ENCODE data around the gene CDK11A. TPM values are rescaled to one million over a fixed set of nuclear protein-coding genes. Genes with fewer than 3 reads are reported as not detected.
"Not testable (repeated sequence)": the region's sequence is repeated elsewhere in the genome, so short reads cannot be mapped to it uniquely, and the experiment has no call there.

CDK11A gene
- total RNA-seq, 2 experiments from 2014 or later: 67.2 to 68.1 TPM

GRCh38 chr1:1678581-1679380 lies 45.4 kb downstream of the CDK11A start:
- no peaks in the 10 kb centered on the region for H3K9me3 Mint-ChIP-seq
- H3K27me3 Mint-ChIP-seq: no peaks in the 10 kb centered on the region
- H3K4me1 Mint-ChIP-seq: peaks cover 27% of the 10 kb centered on the region
- H3K27ac Mint-ChIP-seq: peak overlapping the region; percentile 87
- H3K4me3 Mint-ChIP-seq: peak overlapping the region; percentile 76
- CTCF ChIA-PET: interaction anchor here (0.6 to 1.1 kb wide), 2 partner anchors 21 to 29 kb away, joined by 3 to 5 read pairs; no protein-coding TSS in a partner anchor
- POLR2A ChIA-PET: interaction anchor here (0.8 to 1.9 kb wide), 2 partner anchors 10 to 46 kb away, joined by 3 to 6 read pairs; partner anchors contain the start of gene CDK11A
- DNase-seq: no peak
- peaks cover 13% of the 10 kb centered on the region for H3K36me3 Mint-ChIP-seq (ENCODE audit: low read depth)

GRCh38 chr1:1677718-1678580 lies 46.2 kb downstream of the CDK11A start:
- Mint-ChIP-seq H3K27ac (peak overlapping the region; percentile 87), H3K27me3 (no peaks in the 10 kb centered on the region), H3K4me3 (peak overlapping the region; percentile 76), H3K9me3 (no peaks in the 10 kb centered on the region), H3K4me1 (peaks cover 27% of the 10 kb centered on the region), H3K36me3 (ENCODE audit: low read depth) (peaks cover 13% of the 10 kb centered on the region)
- ChIA-PET POLR2A (interaction anchor here (1.0 to 1.9 kb wide), 2 partner anchors 9 to 108 kb away, joined by 3 to 6 read pairs; no protein-coding TSS in a partner anchor), CTCF (no interaction called here)
- DNase-seq: peak; percentile 48

DNA sequence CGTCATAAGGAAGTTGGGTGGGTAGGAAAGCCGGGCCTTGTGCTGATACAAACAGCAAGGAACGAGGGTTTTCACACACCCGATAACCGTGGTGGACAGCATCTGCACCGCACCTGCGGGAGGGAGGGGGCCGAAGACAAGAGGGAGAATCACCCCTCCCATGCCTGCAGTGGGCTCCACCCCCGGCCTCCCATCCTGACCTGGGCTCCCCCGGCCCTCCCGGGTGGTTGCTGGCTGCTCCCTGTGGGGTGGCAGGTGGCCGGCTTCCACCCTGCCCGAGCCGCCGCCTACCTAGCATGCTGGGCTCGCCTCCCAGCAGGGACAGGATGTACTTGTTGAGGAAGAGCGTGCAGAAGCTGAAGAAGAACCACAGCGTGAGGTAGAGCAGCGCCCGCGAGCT lies 48.1 kb downstream of the CDK11A start:
- DNase-seq, H3K27me3 Mint-ChIP-seq, H3K4me3 Mint-ChIP-seq, POLR2A ChIA-PET, CTCF ChIA-PET, H3K27ac Mint-ChIP-seq, H3K9me3 Mint-ChIP-seq: not testable (repeated sequence)
- Mint-ChIP-seq H3K4me1 (peaks cover 25% of the 10 kb centered on the region), H3K36me3 (ENCODE audit: low read depth) (peaks cover 13% of the 10 kb centered on the region)

GRCh38 chr1:1675218-1675617 lies 48.9 kb downstream of the CDK11A start:
- POLR2A ChIA-PET, H3K27me3 Mint-ChIP-seq, DNase-seq: not testable (repeated sequence)

GRCh38 chr1:1674806-1675205 lies 49.4 kb downstream of the CDK11A start:
- H3K27ac Mint-ChIP-seq, DNase-seq, H3K27me3 Mint-ChIP-seq, H3K4me3 Mint-ChIP-seq, H3K9me3 Mint-ChIP-seq, CTCF ChIA-PET, POLR2A ChIA-PET: not testable (repeated sequence)
- Mint-ChIP-seq H3K4me1 (peaks cover 25% of the 10 kb centered on the region), H3K36me3 (ENCODE audit: low read depth) (peaks cover 13% of the 10 kb centered on the region)

More at GRCh38 chr1:1675218-1675617, 48.9 kb downstream of the CDK11A start:
- CTCF ChIA-PET, H3K4me3 Mint-ChIP-seq, H3K27ac Mint-ChIP-seq, H3K9me3 Mint-ChIP-seq: not testable (repeated sequence)
- H3K4me1 Mint-ChIP-seq: peaks cover 25% of the 10 kb centered on the region
- peaks cover 13% of the 10 kb centered on the region for H3K36me3 Mint-ChIP-seq (ENCODE audit: low read depth)

- H3K36me3 Mint-ChIP-seq (ENCODE audit: low read depth): peaks cover 7% of the 10 kb centered on the region
- ChIA-PET POLR2A (no interaction called here), CTCF (no interaction called here)
- H3K4me1 Mint-ChIP-seq: peaks cover 4% of the 10 kb centered on the region
- DNase-seq: no peak
- no peak overlapping the region for H3K4me3 Mint-ChIP-seq
- H3K27ac Mint-ChIP-seq: no peak overlapping the region
- H3K27me3 Mint-ChIP-seq: no peaks in the 10 kb centered on the region
- no peaks in the 10 kb centered on the region for H3K9me3 Mint-ChIP-seq
Measured at GRCh38 chr1:1672181-1672965, 51.8 kb downstream of the CDK11A start.

GRCh38 chr1:1671365-1672119 lies 52.6 kb downstream of the CDK11A start:
- POLR2A ChIA-PET: no interaction called here
- no peak overlapping the region for H3K4me3 Mint-ChIP-seq
- CTCF ChIA-PET: no interaction called here
- peaks cover 8% of the 10 kb centered on the region for H3K36me3 Mint-ChIP-seq (ENCODE audit: low read depth)
- no peak overlapping the region for H3K27ac Mint-ChIP-seq
- peaks cover 2% of the 10 kb centered on the region for H3K4me1 Mint-ChIP-seq
- no peak for DNase-seq
- no peaks in the 10 kb centered on the region for H3K27me3 Mint-ChIP-seq
- H3K9me3 Mint-ChIP-seq: no peaks in the 10 kb centered on the region

- Mint-ChIP-seq H3K36me3 (ENCODE audit: low read depth) (peaks cover 14% of the 10 kb centered on the region), H3K4me1 (peaks cover 2% of the 10 kb centered on the region), H3K27ac (no peak overlapping the region), H3K27me3 (no peaks in the 10 kb centered on the region), H3K9me3 (no peaks in the 10 kb centered on the region), H3K4me3 (no peak overlapping the region)
- POLR2A ChIA-PET: no interaction called here
- no peak for DNase-seq
- CTCF ChIA-PET: no interaction called here
Measured at GRCh38 chr1:1670866-1671265, 53.3 kb downstream of the CDK11A start.

GRCh38 chr1:1669468-1670440 lies 54.4 kb downstream of the CDK11A start:
- POLR2A ChIA-PET: interaction anchor here (0.6 to 1.2 kb wide), 2 partner anchors 8 to 17 kb away, joined by 3 to 6 read pairs; no protein-coding TSS in a partner anchor
- DNase-seq: no peak
- Mint-ChIP-seq H3K27me3 (no peaks in the 10 kb centered on the region), H3K4me3 (no peak overlapping the region), H3K36me3 (ENCODE audit: low read depth) (peaks cover 16% of the 10 kb centered on the region), H3K9me3 (no peaks in the 10 kb centered on the region), H3K4me1 (peaks cover 2% of the 10 kb centered on the region), H3K27ac (no peak overlapping the region)
- CTCF ChIA-PET: interaction anchor here (1.0 to 1.5 kb wide), 3 partner anchors 16 to 165 kb away, joined by 4 to 5 read pairs (median 4); no protein-coding TSS in a partner anchor

GRCh38 chr1:1666526-1666925 lies 57.6 kb downstream of the CDK11A start:
- no peak for DNase-seq
- Mint-ChIP-seq H3K4me1 (peaks cover 8% of the 10 kb centered on the region), H3K27ac (no peak overlapping the region), H3K9me3 (no peaks in the 10 kb centered on the region), H3K36me3 (ENCODE audit: low read depth) (peaks cover 11% of the 10 kb centered on the region), H3K4me3 (no peak overlapping the region), H3K27me3 (no peaks in the 10 kb centered on the region)
- ChIA-PET POLR2A (interaction anchor here (2.4 kb wide), 1 partner anchor 62 kb away, joined by 12 read pairs; no protein-coding TSS in a partner anchor), CTCF (interaction anchor here (2.4 kb wide), 1 partner anchor 62 kb away, joined by 20 read pairs; no protein-coding TSS in a partner anchor)

DNA sequence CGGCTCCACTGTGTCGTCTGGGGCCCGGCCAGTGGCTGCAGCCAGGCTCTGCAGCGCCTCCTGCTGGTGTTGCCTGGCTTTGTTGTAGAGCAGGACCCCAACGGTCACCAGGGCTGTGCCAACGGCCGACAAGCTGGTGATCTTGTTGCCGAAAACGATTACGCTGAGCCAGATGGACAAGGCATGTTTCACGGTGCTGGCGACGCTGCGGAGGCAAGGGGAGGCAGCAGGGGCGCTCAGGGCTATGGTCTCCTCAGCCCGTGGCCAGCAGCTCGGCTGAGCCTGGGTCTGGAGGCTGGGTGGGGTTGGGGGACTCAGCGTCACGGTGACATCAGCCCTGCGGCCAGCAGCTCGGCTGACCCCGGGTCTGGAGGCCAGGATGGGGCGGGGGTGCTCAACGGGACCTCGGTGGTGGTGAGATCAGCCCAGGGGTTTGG lies 58.3 kb downstream of the CDK11A start:
- Mint-ChIP-seq H3K9me3 (no peaks in the 10 kb centered on the region), H3K4me3 (no peak overlapping the region), H3K36me3 (ENCODE audit: low read depth) (peaks cover 11% of the 10 kb centered on the region), H3K27ac (no peak overlapping the region), H3K27me3 (no peaks in the 10 kb centered on the region), H3K4me1 (peaks cover 8% of the 10 kb centered on the region)
- ChIA-PET POLR2A (interaction anchor here (2.4 kb wide), 1 partner anchor 63 kb away, joined by 12 read pairs; no protein-coding TSS in a partner anchor), CTCF (interaction anchor here (2.4 kb wide), 1 partner anchor 63 kb away, joined by 20 read pairs; no protein-coding TSS in a partner anchor)
- DNase-seq: peak; percentile 39
